ENCODE results near the gene PLXNB3.

GRCh38 chrX:153824348-153824747 is 60.3 kb downstream of the PLXNB3 start:
- TF ChIP-seq CTCF (IDR thresholded peaks at IDR 0.05; ENCODE audit: insufficient read depth, low read length, poor library complexity, severe bottlenecking) = no peak
- TF ChIP-seq EZH2phosphoT487 (conservative IDR thresholded peaks at IDR 0.05; ENCODE audit: low read length) = no peak
